ENCODE results near the gene LHFPL3.

Gene LHFPL3

GRCh38 chr7:104823177-104823576 lies 494.8 kb downstream of the LHFPL3 start:
- Histone ChIP-seq H3K9ac (ENCODE audit: low read length) (no peak overlapping the region), H3K27me3 (ENCODE audit: control insufficient read depth, insufficient read depth, low read length) (no peaks in the 10 kb centered on the region), H3K27ac (ENCODE audit: low read depth, low read length) (no peak overlapping the region), H3K36me3 (ENCODE audit: control insufficient read depth, insufficient read depth, low read length) (no peaks in the 10 kb centered on the region), H3K4me1 (ENCODE audit: control insufficient read depth, insufficient read depth, low read length) (no peaks in the 10 kb centered on the region), H3K4me3 (ENCODE audit: low read length) (no peak overlapping the region)

GRCh38 chr7:104825099-104825498 lies 496.7 kb downstream of the LHFPL3 start:
- no peaks in the 10 kb centered on the region for H3K27me3 ChIP-seq (ENCODE audit: control insufficient read depth, insufficient read depth, low read length)
- H3K4me1 ChIP-seq (ENCODE audit: control insufficient read depth, insufficient read depth, low read length) = no peaks in the 10 kb centered on the region
- H3K36me3 ChIP-seq (ENCODE audit: control insufficient read depth, insufficient read depth, low read length) = no peaks in the 10 kb centered on the region
- H3K27ac ChIP-seq (ENCODE audit: low read depth, low read length) = no peak overlapping the region
- no peak overlapping the region for H3K4me3 ChIP-seq (ENCODE audit: low read length)
- H3K9ac ChIP-seq (ENCODE audit: low read length) = no peak overlapping the region

- Histone ChIP-seq H3K9ac (ENCODE audit: low read length) (no peak overlapping the region), H3K4me1 (ENCODE audit: control insufficient read depth, insufficient read depth, low read length) (no peaks in the 10 kb centered on the region), H3K36me3 (ENCODE audit: control insufficient read depth, insufficient read depth, low read length) (no peaks in the 10 kb centered on the region), H3K27me3 (ENCODE audit: control insufficient read depth, insufficient read depth, low read length) (no peaks in the 10 kb centered on the region), H3K27ac (ENCODE audit: low read depth, low read length) (no peak overlapping the region), H3K4me3 (ENCODE audit: low read length) (no peak overlapping the region)
Measured at GRCh38 chr7:104826135-104826534, 497.7 kb downstream of the LHFPL3 start.

GRCh38 chr7:104836976-104837375 lies 508.6 kb downstream of the LHFPL3 start:
- Histone ChIP-seq H3K27me3 (ENCODE audit: control insufficient read depth, insufficient read depth, low read length) (no peaks in the 10 kb centered on the region), H3K27ac (ENCODE audit: low read depth, low read length) (no peak overlapping the region), H3K9ac (ENCODE audit: low read length) (no peak overlapping the region), H3K4me1 (ENCODE audit: control insufficient read depth, insufficient read depth, low read length) (no peaks in the 10 kb centered on the region), H3K36me3 (ENCODE audit: control insufficient read depth, insufficient read depth, low read length) (no peaks in the 10 kb centered on the region), H3K4me3 (ENCODE audit: low read length) (no peak overlapping the region)

- H3K27me3 ChIP-seq (ENCODE audit: control insufficient read depth, insufficient read depth, low read length) = no peaks in the 10 kb centered on the region
- H3K4me3 ChIP-seq (ENCODE audit: low read length) = no peak overlapping the region
- no peak overlapping the region for H3K9ac ChIP-seq (ENCODE audit: low read length)
- no peaks in the 10 kb centered on the region for H3K36me3 ChIP-seq (ENCODE audit: control insufficient read depth, insufficient read depth, low read length)
- no peaks in the 10 kb centered on the region for H3K4me1 ChIP-seq (ENCODE audit: control insufficient read depth, insufficient read depth, low read length)
- no peak overlapping the region for H3K27ac ChIP-seq (ENCODE audit: low read depth, low read length)
Measured at GRCh38 chr7:104838537-104839299, 510.3 kb downstream of the LHFPL3 start.

GRCh38 chr7:104839842-104840241 lies 511.4 kb downstream of the LHFPL3 start:
- no peaks in the 10 kb centered on the region for H3K4me1 ChIP-seq (ENCODE audit: control insufficient read depth, insufficient read depth, low read length)
- H3K36me3 ChIP-seq (ENCODE audit: control insufficient read depth, insufficient read depth, low read length) = no peaks in the 10 kb centered on the region
- H3K27ac ChIP-seq (ENCODE audit: low read depth, low read length) = no peak overlapping the region
- no peaks in the 10 kb centered on the region for H3K27me3 ChIP-seq (ENCODE audit: control insufficient read depth, insufficient read depth, low read length)
- no peak overlapping the region for H3K9ac ChIP-seq (ENCODE audit: low read length)
- no peak overlapping the region for H3K4me3 ChIP-seq (ENCODE audit: low read length)

- no peak overlapping the region for H3K4me3 ChIP-seq (ENCODE audit: low read length)
- no peak overlapping the region for H3K27ac ChIP-seq (ENCODE audit: low read depth, low read length)
- H3K4me1 ChIP-seq (ENCODE audit: control insufficient read depth, insufficient read depth, low read length) = no peaks in the 10 kb centered on the region
- H3K27me3 ChIP-seq (ENCODE audit: control insufficient read depth, insufficient read depth, low read length) = no peaks in the 10 kb centered on the region
- no peak overlapping the region for H3K9ac ChIP-seq (ENCODE audit: low read length)
- H3K36me3 ChIP-seq (ENCODE audit: control insufficient read depth, insufficient read depth, low read length) = no peaks in the 10 kb centered on the region
Measured at GRCh38 chr7:104841798-104842197, 513.4 kb downstream of the LHFPL3 start.

- no peaks in the 10 kb centered on the region for H3K27me3 ChIP-seq (ENCODE audit: control insufficient read depth, insufficient read depth, low read length)
- no peak overlapping the region for H3K9ac ChIP-seq (ENCODE audit: low read length)
- no peaks in the 10 kb centered on the region for H3K4me1 ChIP-seq (ENCODE audit: control insufficient read depth, insufficient read depth, low read length)
- no peak overlapping the region for H3K4me3 ChIP-seq (ENCODE audit: low read length)
- no peak overlapping the region for H3K27ac ChIP-seq (ENCODE audit: low read depth, low read length)
- no peaks in the 10 kb centered on the region for H3K36me3 ChIP-seq (ENCODE audit: control insufficient read depth, insufficient read depth, low read length)
Measured at GRCh38 chr7:104843198-104843597, 514.8 kb downstream of the LHFPL3 start.

- H3K4me3 ChIP-seq (ENCODE audit: low read length) = no peak overlapping the region
- no peak overlapping the region for H3K27ac ChIP-seq (ENCODE audit: low read depth, low read length)
- no peaks in the 10 kb centered on the region for H3K36me3 ChIP-seq (ENCODE audit: control insufficient read depth, insufficient read depth, low read length)
- H3K27me3 ChIP-seq (ENCODE audit: control insufficient read depth, insufficient read depth, low read length) = no peaks in the 10 kb centered on the region
- no peaks in the 10 kb centered on the region for H3K4me1 ChIP-seq (ENCODE audit: control insufficient read depth, insufficient read depth, low read length)
- H3K9ac ChIP-seq (ENCODE audit: low read length) = no peak overlapping the region
Measured at GRCh38 chr7:104845557-104845956, 517.2 kb downstream of the LHFPL3 start.

GRCh38 chr7:104846731-104847130 lies 518.3 kb downstream of the LHFPL3 start:
- H3K27me3 ChIP-seq (ENCODE audit: control insufficient read depth, insufficient read depth, low read length) = no peaks in the 10 kb centered on the region
- H3K9ac ChIP-seq (ENCODE audit: low read length) = no peak overlapping the region
- H3K4me3 ChIP-seq (ENCODE audit: low read length) = no peak overlapping the region
- no peaks in the 10 kb centered on the region for H3K36me3 ChIP-seq (ENCODE audit: control insufficient read depth, insufficient read depth, low read length)
- no peak overlapping the region for H3K27ac ChIP-seq (ENCODE audit: low read depth, low read length)
- H3K4me1 ChIP-seq (ENCODE audit: control insufficient read depth, insufficient read depth, low read length) = no peaks in the 10 kb centered on the region

GRCh38 chr7:104848138-104848990 lies 520.0 kb downstream of the LHFPL3 start:
- Histone ChIP-seq H3K4me1 (ENCODE audit: control insufficient read depth, insufficient read depth, low read length) (no peaks in the 10 kb centered on the region), H3K36me3 (ENCODE audit: control insufficient read depth, insufficient read depth, low read length) (no peaks in the 10 kb centered on the region), H3K27ac (ENCODE audit: low read depth, low read length) (no peak overlapping the region), H3K4me3 (ENCODE audit: low read length) (no peak overlapping the region), H3K9ac (ENCODE audit: low read length) (no peak overlapping the region), H3K27me3 (ENCODE audit: control insufficient read depth, insufficient read depth, low read length) (no peaks in the 10 kb centered on the region)

GRCh38 chr7:104850374-104850773 lies 522.0 kb downstream of the LHFPL3 start:
- H3K36me3 ChIP-seq (ENCODE audit: control insufficient read depth, insufficient read depth, low read length) = no peaks in the 10 kb centered on the region
- H3K9ac ChIP-seq (ENCODE audit: low read length) = no peak overlapping the region
- no peaks in the 10 kb centered on the region for H3K4me1 ChIP-seq (ENCODE audit: control insufficient read depth, insufficient read depth, low read length)
- no peak overlapping the region for H3K27ac ChIP-seq (ENCODE audit: low read depth, low read length)
- H3K27me3 ChIP-seq (ENCODE audit: control insufficient read depth, insufficient read depth, low read length) = no peaks in the 10 kb centered on the region
- no peak overlapping the region for H3K4me3 ChIP-seq (ENCODE audit: low read length)
